Activated T-helper 1 cell treated with anti-CD3 and anti-CD28 coated beads, Interleukin-2, amount 50 U/mL, for 16 hours (primary cell): ENCODE measurements around the gene SCRN3.
"Not testable (repeated sequence)": the region's sequence is repeated elsewhere in the genome, so short reads cannot be mapped to it uniquely, and the experiment has no call there.

Source experiments
- DNase-seq, 2 donors: peaks; one replicate each; pipeline ENCODE4 v3.0.0-alpha.2; 2020; ENCODE audit warnings: low read depth in 1 of 2, low spot score in 1 of 2

SCRN3 gene, protein sequence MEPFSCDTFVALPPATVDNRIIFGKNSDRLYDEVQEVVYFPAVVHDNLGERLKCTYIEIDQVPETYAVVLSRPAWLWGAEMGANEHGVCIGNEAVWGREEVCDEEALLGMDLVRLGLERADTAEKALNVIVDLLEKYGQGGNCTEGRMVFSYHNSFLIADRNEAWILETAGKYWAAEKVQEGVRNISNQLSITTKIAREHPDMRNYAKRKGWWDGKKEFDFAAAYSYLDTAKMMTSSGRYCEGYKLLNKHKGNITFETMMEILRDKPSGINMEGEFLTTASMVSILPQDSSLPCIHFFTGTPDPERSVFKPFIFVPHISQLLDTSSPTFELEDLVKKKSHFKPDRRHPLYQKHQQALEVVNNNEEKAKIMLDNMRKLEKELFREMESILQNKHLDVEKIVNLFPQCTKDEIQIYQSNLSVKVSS

GRCh38 chr2:174395284-174395968 is at the start of gene SCRN3:
Gene SCRN3 (plus strand): TSS chr2:174395730. CDS start chr2:174398284, 2,554 bp downstream.
- DNase-seq, result peak; percentile 42 to 66

GRCh38 chr2:174350018-174350417 is 45.5 kb upstream of the SCRN3 start:
- no peak for DNase-seq

DNA sequence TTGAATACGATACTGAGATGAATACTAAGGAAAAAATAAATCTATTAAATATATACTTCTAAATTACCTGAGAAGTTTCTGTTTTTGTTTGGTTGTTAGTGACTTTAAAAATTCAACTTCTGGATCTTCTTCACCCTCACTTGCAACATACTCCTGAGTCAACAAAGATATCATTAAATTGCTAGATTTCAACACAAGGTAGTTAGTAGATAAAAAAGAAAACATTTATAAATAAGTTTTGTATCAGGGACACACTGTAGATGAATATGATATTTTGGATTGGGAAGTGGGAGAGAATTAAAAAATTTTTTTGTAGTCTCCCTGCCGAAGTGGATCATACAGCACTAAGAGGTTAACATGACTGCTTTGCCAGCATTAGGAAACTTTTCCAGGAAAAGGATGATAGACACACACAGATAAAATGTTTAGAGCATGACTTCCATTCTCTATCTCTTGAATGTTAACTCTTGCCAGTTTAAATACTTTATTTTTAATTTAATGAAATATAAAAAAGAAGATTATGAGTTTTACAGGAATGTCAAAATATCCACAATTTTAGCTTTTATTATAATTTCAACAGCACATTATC is 44.8 kb upstream of the SCRN3 start:
- no peak for DNase-seq

GRCh38 chr2:174353004-174353403 is 42.5 kb upstream of the SCRN3 start:
- DNase-seq, result no peak

DNA sequence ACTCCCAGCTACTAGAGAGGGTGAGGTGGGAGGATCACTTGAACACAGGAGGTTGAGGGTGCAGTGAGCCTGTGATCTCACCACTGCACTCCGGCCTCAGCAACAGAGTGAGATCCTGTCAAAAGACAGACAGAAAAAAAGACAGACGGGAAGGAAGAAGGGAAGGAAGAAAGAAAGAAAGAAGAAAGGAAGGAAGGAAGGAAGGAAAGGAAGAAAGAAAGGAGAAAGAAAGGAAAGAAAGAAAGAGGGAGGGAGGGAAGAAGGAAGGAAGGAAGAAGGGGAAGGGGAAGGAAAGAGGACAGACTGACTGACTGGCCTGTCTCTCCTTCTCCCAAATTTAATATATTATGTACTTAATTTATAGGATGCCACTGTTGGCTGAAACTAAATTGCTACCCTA is 39.2 kb upstream of the SCRN3 start:
- DNase-seq, result no peak

- DNase-seq, result not testable (repeated sequence)
Observed at GRCh38 chr2:174359663-174360062, 35.9 kb upstream of the SCRN3 start.

- DNase-seq, result no peak
Observed at GRCh38 chr2:174362949-174363348, 32.6 kb upstream of the SCRN3 start.

DNA sequence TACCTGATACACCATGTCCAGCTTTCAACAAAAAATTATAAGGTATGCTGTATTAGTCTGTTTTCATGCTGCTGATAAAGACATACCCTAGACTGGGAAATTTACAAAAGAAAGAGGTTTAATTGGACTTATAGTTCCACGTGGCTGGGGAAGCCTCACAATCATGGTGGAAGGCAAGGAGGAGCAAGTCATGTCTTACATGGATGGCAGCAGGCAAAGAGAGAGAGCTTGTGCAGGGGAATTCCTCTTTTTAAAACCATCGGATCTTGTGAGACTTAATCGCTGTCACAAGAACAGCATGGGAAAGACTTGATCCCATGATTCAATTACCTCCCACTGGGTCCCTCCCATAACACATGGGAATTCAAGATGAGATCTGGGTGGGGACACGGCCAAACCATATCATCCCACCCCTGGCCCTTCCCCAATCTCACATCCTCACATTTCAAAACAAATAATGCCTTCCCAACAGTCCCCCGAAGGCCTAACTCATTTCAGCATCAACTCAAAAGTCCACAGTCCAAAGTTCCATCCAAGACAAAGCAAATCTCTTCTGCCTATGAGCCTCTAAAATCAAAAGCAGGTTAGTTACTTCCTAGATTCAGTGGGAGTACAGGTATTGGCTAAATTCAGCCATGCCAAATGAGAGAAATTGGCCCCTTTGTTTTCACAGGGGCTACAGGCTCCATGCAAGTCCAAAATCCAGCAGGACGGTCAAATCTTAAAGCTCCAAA is 31.9 kb upstream of the SCRN3 start:
- DNase-seq, result not testable (repeated sequence)

DNA sequence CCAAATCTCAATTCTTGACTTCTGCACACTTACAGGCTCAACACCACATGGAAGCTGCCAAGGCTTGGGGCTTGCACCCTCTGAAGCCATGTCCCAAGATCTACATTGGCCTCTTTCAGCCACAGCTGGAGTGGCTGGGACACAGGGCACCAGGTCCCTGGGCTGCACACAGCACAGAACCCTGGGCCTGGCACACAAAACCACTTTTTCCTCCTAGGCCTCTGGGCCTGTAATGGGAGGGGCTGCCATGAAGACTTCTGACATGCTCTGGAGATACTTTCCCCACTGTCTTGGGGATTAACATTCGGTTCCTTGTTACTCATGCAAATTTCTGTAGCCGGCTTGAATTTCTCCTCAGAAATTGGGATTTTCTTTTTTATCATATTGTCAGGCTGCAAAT is 30.9 kb upstream of the SCRN3 start:
- DNase-seq, result no peak

GRCh38 chr2:174365571-174365970 is 30.0 kb upstream of the SCRN3 start:
- no peak for DNase-seq

DNA sequence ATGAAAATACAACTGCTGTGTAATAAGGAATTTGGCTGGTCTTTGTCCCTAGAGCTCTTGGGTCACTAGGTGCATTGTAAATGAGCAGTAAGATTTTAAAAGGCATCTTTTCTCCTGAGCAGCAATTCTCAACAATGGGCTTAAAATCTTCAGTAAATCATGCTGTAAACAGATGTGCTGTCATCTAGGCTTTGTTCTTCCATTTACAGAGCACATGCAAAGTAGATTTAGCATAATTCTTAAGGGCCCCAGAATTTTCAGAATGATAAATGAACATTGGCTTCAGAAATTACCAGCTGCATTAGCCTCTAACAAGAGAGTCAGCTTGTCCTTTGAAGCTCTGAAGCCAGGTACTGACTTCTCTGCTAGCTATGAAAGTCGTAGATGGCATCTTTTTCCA is 26.8 kb upstream of the SCRN3 start:
- no peak for DNase-seq

GRCh38 chr2:174376967-174377366 is 18.6 kb upstream of the SCRN3 start:
- no peak for DNase-seq

GRCh38 chr2:174383796-174384195 is 11.7 kb upstream of the SCRN3 start:
- no peak for DNase-seq

DNA sequence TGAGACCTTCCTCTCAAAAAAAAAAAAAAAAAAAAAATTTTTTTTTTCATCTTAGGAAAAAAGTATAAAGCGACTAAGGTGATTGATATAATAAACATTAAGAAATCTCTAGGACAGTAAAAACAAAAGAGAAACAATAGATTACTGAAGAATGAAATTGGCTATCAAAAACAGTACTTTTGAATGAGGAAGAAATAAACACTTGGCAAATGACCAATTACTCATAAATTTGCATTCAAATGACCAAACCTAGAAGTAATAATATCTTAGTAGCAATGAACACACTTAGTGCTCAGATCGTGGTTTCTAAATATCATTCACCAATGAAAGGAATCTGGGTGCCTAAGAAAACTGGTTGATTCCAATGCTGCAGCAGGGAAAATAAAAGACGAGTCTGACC is 10.3 kb upstream of the SCRN3 start:
- no peak for DNase-seq

- not testable (repeated sequence) for DNase-seq
Observed at GRCh38 chr2:174388706-174389105, 6.8 kb upstream of the SCRN3 start.

DNA sequence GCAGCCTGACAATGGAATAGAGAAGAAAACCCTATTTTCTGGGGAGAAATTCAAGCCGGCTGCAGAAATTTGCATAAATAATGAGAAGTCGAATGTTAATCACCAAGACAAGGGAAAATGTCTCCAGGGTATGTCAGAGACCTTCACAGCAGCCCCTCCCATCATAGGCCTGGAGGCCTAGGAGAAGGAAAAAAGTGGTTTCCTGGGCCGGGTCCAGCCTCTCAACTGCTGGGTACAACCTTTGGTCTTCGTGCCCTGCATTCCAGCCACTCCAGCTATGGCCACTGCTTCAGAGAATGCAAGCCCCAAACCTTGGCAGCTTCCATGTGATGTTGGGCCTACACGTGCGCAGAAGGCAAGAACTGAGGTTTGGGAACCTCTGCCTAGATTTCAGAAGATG is 6.0 kb upstream of the SCRN3 start:
- DNase-seq, result no peak

GRCh38 chr2:174390303-174390702 is 5.2 kb upstream of the SCRN3 start:
- not testable (repeated sequence) for DNase-seq

DNA sequence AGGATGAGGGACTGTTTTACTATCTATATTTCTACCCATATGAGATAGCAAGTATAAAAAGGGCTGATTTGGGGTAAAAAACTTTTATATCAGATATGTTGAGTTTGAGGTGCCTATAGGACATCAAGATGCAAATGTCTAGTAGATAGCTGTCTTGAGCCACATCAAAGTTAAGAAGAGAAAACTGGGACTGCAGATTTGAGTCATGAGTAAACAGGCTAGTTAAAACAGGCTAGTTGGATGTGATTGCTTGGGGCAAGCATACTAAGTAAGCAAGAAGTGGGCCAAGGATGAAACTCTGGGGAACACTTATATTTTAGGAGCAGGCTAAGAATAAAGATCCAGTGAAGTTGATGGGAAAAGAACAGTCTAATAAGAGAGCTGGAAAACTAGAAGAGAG is 2.8 kb upstream of the SCRN3 start:
- DNase-seq, result no peak

DNA sequence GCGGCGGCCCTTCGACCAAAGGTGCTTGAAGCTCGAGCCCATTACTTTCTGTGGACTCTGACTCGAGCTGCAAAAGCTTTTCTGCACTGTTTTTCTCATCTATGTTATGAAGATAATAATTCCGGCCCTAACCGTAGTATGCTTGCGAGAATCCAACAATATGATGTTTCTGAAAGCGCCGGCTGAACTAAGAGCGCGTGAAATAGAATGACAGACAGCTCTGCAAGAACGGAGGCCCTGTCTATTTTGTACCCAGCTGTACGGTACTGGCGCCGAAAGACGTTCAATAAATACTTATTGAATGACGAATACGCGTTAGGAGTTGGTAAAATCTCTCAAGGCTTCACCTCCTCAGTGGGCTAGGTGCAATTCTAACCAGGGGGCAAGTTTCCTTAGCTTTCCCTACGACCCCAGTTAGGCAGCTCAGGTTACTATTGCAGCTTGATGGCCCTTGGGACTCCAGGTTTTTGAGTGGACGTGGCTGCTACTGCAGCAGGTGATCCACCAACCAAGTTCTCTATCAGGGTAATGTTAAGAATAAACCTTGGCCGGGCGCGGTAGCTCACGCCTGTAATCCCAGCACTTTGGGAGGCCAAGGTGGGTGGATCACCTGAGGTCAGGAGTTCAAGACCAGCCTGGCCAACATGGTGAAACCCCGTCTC is 570 bp downstream of the SCRN3 start:
- DNase-seq, result no peak

GRCh38 chr2:174397773-174398172 is 2.2 kb downstream of the SCRN3 start:
- DNase-seq, result no peak

GRCh38 chr2:174399171-174399570 is 3.6 kb downstream of the SCRN3 start:
- DNase-seq, result no peak
